ENCODE measurements around the gene RNASE7. TPM values are rescaled to one million over a fixed set of nuclear protein-coding genes. Genes with fewer than 3 reads are reported as not detected.

RNASE7 gene
- total and polyA plus RNA-seq, 8 donors: 0.14 to 0.24 (median 0.20) TPM; not detected in 4

GRCh38 chr14:21011136-21011535, 31.0 kb upstream of the RNASE7 start:
- Histone ChIP-seq H3K36me3 (no peaks in the 10 kb centered on the region), H3K27ac (no peak overlapping the region), H3K4me1 (peaks cover 0 to 10% of the 10 kb centered on the region in 2 donors), H3K9me3 (no peaks in the 10 kb centered on the region), H3K4me3 (no peak overlapping the region), H3K27me3 (no peaks in the 10 kb centered on the region)
- TF ChIP-seq, protein P1, sequence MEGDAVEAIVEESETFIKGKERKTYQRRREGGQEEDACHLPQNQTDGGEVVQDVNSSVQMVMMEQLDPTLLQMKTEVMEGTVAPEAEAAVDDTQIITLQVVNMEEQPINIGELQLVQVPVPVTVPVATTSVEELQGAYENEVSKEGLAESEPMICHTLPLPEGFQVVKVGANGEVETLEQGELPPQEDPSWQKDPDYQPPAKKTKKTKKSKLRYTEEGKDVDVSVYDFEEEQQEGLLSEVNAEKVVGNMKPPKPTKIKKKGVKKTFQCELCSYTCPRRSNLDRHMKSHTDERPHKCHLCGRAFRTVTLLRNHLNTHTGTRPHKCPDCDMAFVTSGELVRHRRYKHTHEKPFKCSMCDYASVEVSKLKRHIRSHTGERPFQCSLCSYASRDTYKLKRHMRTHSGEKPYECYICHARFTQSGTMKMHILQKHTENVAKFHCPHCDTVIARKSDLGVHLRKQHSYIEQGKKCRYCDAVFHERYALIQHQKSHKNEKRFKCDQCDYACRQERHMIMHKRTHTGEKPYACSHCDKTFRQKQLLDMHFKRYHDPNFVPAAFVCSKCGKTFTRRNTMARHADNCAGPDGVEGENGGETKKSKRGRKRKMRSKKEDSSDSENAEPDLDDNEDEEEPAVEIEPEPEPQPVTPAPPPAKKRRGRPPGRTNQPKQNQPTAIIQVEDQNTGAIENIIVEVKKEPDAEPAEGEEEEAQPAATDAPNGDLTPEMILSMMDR (IDR thresholded peaks at IDR 0.05): no peak
- intact Hi-C loops (cut with DNase I): no loop called here
- no peak for DNase-seq
- ATAC-seq: no peak

GRCh38 chr14:21014761-21015190, 27.4 kb upstream of the RNASE7 start:
- ATAC-seq (peak; percentile 97), DNase-seq (peak in 3 of 4 donors; percentile 70 to 92 (median 88))
- peaks cover 0 to 9% of the 10 kb centered on the region in 2 donors for H3K36me3 ChIP-seq
- TF ChIP-seq, protein P1 (IDR thresholded peaks at IDR 0.05): peak; percentile 84 to 95
- no peak overlapping the region for H3K4me3 ChIP-seq
- no peaks in the 10 kb centered on the region for H3K9me3 ChIP-seq
- no peaks in the 10 kb centered on the region for H3K27me3 ChIP-seq
- H3K27ac ChIP-seq: no peak overlapping the region
- intact Hi-C loops (cut with DNase I): loop anchor here in 1 of 2 donors (2.0 to 5.0 kb wide), 2 partner anchors 26 to 78 kb away; no protein-coding TSS in a partner anchor
- H3K4me1 ChIP-seq: peaks cover 0 to 13% of the 10 kb centered on the region in 2 donors

DNA sequence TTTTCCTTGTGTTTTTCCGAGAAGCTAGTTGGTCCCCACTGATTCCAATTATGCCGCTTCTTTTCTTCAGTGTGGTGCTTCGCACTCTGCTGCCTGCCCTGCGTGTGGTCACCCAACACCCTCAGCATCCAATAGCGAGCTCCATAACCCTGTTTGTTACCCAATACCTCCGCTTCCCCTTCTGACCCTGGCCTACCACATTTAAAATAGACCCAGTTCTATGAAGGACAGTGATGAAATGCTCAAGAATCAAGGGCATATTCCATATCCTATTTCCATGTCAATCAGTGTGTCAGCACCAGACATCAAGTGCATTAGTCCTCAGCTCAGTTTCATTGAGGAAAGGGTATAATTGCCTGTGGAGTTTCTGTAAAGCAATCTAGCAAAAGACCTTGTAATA, 26.9 kb upstream of the RNASE7 start:
- Histone ChIP-seq H3K4me3 (no peak overlapping the region), H3K27ac (no peak overlapping the region), H3K9me3 (no peaks in the 10 kb centered on the region), H3K36me3 (peaks cover 0 to 9% of the 10 kb centered on the region in 2 donors), H3K4me1 (peaks cover 0 to 13% of the 10 kb centered on the region in 2 donors), H3K27me3 (no peaks in the 10 kb centered on the region)
- intact Hi-C loops (cut with DNase I): loop anchor here in 1 of 2 donors (2.0 to 5.0 kb wide), 2 partner anchors 25 to 77 kb away; no protein-coding TSS in a partner anchor
- ATAC-seq: peak; percentile 18
- DNase-seq: no peak
- TF ChIP-seq, protein P1 (IDR thresholded peaks at IDR 0.05): no peak

- Histone ChIP-seq H3K36me3 (peaks cover 0 to 14% of the 10 kb centered on the region in 2 donors), H3K27me3 (no peaks in the 10 kb centered on the region), H3K27ac (no peak overlapping the region), H3K4me3 (no peak overlapping the region), H3K4me1 (peaks cover 0 to 13% of the 10 kb centered on the region in 2 donors), H3K9me3 (no peaks in the 10 kb centered on the region)
- TF ChIP-seq, protein P1 (IDR thresholded peaks at IDR 0.05): no peak
- DNase-seq (no peak), ATAC-seq (no peak)
- intact Hi-C loops (cut with DNase I): loop anchor here in 1 of 2 donors (5.0 kb wide), 1 partner anchor 76 kb away; no protein-coding TSS in a partner anchor
Observed at GRCh38 chr14:21016413-21017190, 25.6 kb upstream of the RNASE7 start.

- ATAC-seq (no peak), DNase-seq (no peak)
- TF ChIP-seq, protein P1 (IDR thresholded peaks at IDR 0.05): no peak
- H3K4me3 ChIP-seq: no peak overlapping the region
- H3K9me3 ChIP-seq: no peaks in the 10 kb centered on the region
- H3K27me3 ChIP-seq: no peaks in the 10 kb centered on the region
- H3K27ac ChIP-seq: no peak overlapping the region
- H3K4me1 ChIP-seq: peaks cover 0 to 13% of the 10 kb centered on the region in 2 donors
- H3K36me3 ChIP-seq: peaks cover 0 to 14% of the 10 kb centered on the region in 2 donors
- intact Hi-C loops (cut with DNase I): loop anchor here in 1 of 2 donors (5.0 kb wide), 1 partner anchor 75 kb away; no protein-coding TSS in a partner anchor
Observed at GRCh38 chr14:21017528-21018245, 24.5 kb upstream of the RNASE7 start.
